Daoy (cell line): ENCODE measurements around the gene FLNC. TPM values are rescaled to one million over a fixed set of nuclear protein-coding genes. Genes with fewer than 3 reads are reported as not detected.

Experiments used
- DNase-seq: peaks from one replicate; pipeline ENCODE4 v3.0.0-alpha.2; 2015; ENCODE audit warnings: low read depth
- total RNA-seq: library from RNA; depleted of rRNA; stranded (reverse); fragments of >200 nt; shearing (Covaris generic); gene quantifications from 2 replicates; pipeline ENCODE4 v1.2.3, GENCODE V29; 2014

The FLNC gene
- total RNA-seq, 1 experiment from 2014 or later: 81.1 TPM

GRCh38 chr7:128844777-128845311 is 14.6 kb downstream of the FLNC start:
- DNase-seq: no peak

GRCh38 chr7:128845475-128845874 is 15.3 kb downstream of the FLNC start:
- no peak for DNase-seq

DNA sequence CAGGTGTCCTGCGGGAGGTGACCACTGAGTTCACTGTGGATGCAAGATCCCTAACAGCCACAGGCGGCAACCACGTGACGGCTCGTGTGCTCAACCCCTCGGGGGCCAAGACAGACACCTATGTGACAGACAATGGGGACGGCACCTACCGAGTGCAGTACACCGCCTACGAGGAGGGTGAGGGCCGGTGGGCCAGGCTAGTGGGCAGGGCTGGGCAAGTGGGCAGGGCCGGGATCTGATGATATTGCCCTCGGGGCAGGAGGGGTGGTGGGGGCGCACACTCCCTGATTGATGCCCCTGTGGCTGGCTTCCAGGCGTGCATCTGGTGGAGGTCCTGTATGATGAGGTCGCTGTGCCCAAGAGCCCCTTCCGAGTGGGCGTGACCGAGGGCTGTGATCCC is 15.8 kb downstream of the FLNC start:
- no peak for DNase-seq

- no peak for DNase-seq
These were observed 16.7 kb downstream of the FLNC start for GRCh38 chr7:128846781-128847444.

DNA sequence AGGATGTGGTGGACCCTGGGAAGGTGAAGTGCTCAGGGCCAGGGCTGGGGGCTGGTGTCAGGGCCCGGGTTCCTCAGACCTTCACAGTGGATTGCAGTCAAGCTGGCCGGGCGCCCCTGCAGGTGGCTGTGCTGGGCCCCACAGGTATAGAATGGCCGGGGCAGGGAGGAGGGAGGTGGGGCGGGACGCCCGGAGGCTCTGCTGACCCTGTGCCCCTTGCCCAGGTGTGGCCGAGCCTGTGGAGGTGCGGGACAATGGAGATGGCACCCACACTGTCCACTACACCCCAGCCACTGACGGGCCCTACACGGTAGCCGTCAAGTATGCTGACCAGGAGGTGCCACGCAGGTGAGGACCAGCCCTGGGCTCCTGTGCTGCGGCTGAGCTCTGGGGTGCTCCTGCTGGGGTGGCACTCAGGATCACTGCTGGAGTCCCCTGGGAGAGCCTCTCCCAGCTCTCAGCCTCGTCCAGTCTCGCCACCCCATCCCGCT is 17.6 kb downstream of the FLNC start:
- no peak for DNase-seq

DNA sequence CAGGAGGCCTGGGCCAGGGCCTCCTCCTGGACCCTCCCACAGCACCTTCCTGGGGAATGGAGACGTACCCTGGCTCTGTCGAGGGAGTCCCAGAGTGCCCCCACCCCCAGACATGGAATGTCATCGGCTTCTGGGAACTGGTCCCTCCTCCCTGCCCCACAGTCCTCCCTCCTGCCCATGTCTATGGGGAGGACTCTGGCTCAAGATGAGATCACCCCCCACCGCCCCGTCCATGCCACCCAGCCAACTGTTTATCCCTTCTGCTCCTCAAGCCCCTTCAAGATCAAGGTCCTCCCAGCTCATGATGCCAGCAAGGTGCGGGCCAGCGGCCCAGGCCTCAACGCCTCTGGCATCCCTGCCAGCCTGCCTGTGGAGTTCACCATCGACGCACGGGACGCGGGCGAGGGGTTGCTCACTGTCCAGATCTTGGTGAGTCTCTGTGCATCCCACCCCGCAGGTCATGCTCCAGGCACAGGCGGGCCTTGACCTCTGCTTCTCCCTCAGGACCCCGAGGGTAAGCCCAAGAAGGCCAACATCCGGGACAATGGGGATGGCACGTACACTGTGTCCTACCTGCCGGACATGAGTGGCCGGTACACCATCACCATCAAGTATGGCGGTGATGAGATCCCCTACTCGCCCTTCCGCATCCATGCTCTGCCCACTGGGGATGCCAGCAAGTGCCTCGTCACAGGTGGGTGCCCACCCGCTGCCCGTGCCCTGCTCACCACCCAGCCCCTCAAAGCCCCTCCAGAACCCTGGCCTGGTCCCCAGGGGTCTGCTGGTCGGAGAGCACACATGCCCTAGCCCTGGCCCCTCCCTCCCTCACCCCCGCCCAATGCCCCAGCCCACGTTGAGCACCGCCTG is 18.3 kb downstream of the FLNC start:
- no peak for DNase-seq

- no peak for DNase-seq
These were observed 18.9 kb downstream of the FLNC start for GRCh38 chr7:128849156-128849515.

DNA sequence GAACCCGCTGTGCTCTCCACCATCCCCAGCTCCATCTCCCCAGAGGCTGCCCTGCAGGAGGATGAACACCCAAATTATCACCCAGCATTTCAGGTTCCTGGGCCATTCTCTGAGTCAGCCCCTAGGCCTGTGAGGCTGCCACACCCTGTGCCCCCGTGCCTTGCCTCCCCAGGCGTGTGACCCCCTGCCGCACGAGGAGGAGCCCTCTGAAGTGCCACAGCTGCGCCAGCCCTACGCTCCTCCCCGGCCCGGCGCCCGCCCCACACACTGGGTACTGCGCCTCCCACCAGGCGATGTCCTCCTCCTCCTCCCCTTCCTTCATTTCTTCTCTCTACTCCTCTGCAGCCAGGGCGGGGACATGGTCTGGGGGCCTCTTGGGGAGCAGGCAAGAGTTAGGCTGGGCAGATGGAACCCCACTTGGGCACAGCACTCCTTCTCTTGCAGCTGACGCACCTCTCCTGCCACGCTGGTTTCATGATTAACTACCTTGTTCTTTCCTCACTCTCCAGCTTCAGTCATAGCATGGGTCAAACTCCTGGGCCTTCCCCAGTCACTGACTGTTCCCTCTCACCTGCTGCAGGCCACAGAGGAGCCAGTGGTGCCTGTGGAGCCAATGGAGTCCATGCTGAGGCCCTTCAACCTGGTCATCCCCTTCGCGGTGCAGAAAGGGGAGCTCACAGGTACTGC is 19.7 kb downstream of the FLNC start:
- no peak for DNase-seq

DNA sequence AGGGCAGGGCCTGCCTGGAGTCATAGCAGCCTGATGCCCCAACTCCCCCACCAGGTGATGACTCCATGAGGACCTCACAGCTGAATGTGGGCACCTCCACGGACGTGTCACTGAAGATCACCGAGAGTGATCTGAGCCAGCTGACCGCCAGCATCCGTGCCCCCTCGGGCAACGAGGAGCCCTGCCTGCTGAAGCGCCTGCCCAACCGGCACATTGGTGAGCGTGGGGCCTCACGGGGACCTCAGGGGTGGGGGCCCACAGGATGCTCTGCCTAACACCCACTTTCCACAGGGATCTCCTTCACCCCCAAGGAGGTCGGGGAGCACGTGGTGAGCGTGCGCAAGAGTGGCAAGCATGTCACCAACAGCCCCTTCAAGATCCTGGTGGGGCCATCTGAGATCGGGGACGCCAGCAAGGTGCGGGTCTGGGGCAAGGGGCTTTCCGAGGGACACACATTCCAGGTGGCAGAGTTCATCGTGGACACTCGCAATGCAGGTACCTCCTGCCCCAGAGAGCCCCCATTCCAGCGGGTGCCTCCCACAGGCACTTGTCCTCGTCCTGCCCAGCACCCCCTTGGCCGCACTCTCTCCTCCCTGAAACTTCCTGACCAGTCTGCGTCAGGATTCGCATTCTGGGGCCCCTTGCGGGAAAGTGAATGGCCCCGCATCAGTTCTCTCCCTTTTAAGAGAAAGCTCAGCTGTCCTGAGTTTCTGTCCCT is 22.5 kb downstream of the FLNC start:
- no peak for DNase-seq

- no peak for DNase-seq
These were observed 23.6 kb downstream of the FLNC start for GRCh38 chr7:128853799-128854198.

DNA sequence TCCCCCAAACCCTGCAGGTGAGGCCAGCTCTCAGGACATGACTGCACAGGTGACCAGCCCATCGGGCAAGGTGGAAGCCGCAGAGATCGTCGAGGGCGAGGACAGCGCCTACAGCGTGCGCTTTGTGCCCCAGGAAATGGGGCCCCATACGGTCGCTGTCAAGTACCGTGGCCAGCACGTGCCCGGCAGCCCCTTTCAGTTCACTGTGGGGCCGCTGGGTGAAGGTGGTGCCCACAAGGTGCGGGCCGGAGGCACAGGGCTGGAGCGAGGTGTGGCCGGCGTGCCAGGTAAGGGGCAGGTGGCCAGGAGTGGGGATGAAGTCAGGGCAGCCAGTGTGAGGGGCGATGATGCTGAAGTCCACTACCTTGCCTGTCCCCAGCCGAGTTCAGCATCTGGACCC is 24.2 kb downstream of the FLNC start:
- no peak for DNase-seq

DNA sequence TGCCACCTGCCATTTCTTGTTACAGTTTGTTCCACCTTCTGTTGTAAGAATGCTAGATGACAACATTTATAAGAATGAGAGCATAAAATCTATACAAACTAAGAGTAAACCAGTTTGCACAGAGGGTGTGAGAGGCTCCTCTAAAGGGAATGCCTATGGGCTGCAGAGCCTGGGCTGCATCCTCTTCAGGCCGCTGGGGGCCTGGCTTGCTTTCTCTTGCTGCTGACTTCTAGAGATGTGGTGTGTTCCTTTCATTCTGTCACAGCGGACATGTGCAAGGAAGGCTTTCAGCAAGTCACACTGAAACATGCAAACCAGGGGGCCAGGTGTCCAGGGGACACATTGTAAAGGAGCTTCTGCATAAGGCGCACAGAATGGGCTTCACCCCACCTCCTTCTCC is 25.4 kb downstream of the FLNC start:
- no peak for DNase-seq

DNA sequence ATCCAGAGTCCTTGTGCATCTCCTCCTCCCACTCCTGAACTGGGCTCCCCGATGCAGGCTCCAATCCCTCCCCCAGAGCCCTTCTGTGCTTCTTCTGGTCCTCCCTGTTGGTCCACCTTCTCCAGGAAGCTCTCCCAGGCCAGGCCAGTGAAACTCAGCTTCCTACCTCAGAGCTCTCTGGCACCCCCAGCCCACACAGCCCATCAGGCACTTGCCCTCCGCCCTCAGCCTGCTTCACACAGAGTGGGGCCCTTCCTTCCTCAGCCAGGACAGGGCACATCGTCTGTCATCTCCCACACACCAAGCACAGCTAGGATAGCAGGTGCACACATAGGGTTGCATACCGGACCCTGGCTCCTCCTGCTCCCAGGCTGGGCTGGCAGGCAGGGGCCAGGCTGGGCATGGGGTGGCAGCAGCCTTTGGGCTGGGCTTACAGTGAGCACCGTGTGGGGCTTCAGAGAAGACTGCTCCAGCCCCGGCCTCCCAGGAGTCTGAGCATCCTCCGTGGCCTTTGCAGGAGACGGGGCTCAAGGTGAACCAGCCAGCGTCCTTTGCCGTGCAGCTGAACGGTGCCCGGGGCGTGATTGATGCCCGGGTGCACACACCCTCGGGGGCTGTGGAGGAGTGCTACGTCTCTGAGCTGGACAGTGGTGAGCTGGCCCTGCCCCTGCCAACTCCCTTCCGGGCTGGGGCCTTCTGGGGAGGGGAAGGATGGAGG is 26.0 kb downstream of the FLNC start:
- no peak for DNase-seq

- DNase-seq: no peak
These were observed 28.4 kb downstream of the FLNC start for GRCh38 chr7:128858380-128859231.

GRCh38 chr7:128859232-128860157 is 29.3 kb downstream of the FLNC start:
- DNase-seq: no peak

GRCh38 chr7:128860158-128861073 is 30.2 kb downstream of the FLNC start:
- DNase-seq: no peak

DNA sequence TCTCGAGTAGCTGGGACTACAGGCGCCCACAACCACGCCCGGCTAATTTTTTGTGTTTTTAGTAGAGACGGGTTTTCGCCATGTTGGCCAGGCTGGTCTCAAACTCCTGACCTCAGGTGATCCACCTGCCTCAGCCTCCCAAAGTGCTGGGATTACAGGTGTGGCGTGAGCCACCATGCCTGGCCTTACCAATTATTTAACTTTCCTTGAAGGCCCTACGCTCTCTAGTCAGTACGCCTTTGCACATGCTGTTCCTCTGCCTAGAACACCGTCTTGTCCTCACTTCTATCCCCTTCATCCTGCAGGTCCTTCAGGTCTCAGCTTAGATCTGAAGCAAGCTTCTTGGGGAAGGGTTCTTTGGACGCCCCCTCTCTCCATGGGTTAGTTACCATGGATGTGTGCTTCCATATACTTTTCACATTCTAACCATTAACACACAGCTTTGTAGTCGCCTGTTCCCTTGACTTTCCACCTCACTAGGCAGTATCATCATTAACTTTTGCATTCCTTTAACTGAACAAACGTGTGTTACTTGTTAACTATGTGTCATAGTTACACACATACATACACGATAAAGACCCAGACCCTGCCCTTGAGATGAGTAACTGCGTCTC is 31.9 kb downstream of the FLNC start:
- no peak for DNase-seq
